Mucosa of descending colon (tissue), 3 donors: Measurements from ENCODE around the gene RAMP3. TPM values are rescaled to one million over a fixed set of nuclear protein-coding genes. Genes with fewer than 3 reads are reported as not detected.

ENCODE experiments used
- ATAC-seq: fragments of 200-7000 bp; cut with Tn5 transposase; one replicate; pipeline ENCODE4 v1.9.1; 2020; ENCODE audit warnings: mild to moderate bottlenecking, moderate library complexity
- DNase-seq, 3 donors: peaks; one replicate each; pipeline ENCODE4 v3.0.0-alpha.2; 2020
- H3K36me3 ChIP-seq: fragments of 200-600 bp; one replicate; pipeline ENCODE4 v1.8.0; 2021; ENCODE audit warnings: low read depth, mild to moderate bottlenecking
- H3K4me1 ChIP-seq: fragments of 200-600 bp; one replicate; pipeline ENCODE4 v1.8.0; 2021; ENCODE audit warnings: low read depth, mild to moderate bottlenecking
- H3K4me3 ChIP-seq: fragments of 200-600 bp; one replicate; pipeline ENCODE4 v1.8.0; 2021; ENCODE audit warnings: mild to moderate bottlenecking
- H3K9me3 ChIP-seq: fragments of 200-600 bp; one replicate; pipeline ENCODE4 v1.8.0; 2021; ENCODE audit warnings: mild to moderate bottlenecking
- intact Hi-C, 2 donors: fragments of 100-400 bp; cut with DNase I in 1 of 2; cut with micrococcal nuclease in 1 of 2; formaldehyde crosslinking; loops; one replicate each; pipeline versions ENCODE4 v1.11.0 to v1.11.1; 2022; cut with DNase I, micrococcal nuclease
- total RNA-seq, 3 donors: library from RNA; stranded (reverse); fragmentation: NEBNext Ultra II Directional in 2 of 3; extraction: Animal tissue kit (Norgen Biotek cat#: 25700) in 2 of 3; gene quantifications; one replicate each; pipeline versions ENCODE4 v1.2.1 to v1.2.4, GENCODE V29; 2021 to 2023
- TF ChIP-seq, protein P1 (sequence below): fragments of 200-600 bp; IDR thresholded peaks from one replicate; pipeline ENCODE4 v1.8.0; 2022; ENCODE audit warnings: antibody characterized with exemption, mild to moderate bottlenecking
- donor health status: DM: no; HTN: no; CAD: no; lungs with moderate emphysema.
- donor health status: DM: no; HTN: no; CAD: no.
- donor health status: DM: no; HTN: yes; CAD: no.

RAMP3 gene
- total RNA-seq, 3 donors from 2014 or later: 5.4 to 13.5 (median 9.0) TPM

DNA sequence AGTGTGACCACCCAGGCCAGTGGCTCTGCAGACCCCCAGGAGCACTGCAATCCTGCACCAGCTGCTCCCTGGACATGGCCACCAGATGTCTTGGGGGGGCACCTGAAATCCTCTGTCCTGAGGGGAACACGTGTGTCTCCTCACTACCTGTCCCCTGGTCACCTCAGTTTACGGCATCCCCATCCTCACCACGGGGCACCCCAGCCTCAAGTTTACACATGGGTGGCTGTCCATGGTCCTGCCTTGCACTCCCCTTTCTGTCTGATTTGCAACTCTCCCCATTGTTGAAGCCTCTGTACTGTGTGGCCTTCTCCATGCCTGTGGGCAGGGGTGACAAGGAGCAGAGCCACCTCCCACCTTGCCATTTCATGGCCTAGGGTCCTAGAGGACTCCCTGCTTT lies 67.2 kb downstream of the RAMP3 start:
- no peak overlapping the region for H3K4me3 ChIP-seq
- TF ChIP-seq, protein P1, sequence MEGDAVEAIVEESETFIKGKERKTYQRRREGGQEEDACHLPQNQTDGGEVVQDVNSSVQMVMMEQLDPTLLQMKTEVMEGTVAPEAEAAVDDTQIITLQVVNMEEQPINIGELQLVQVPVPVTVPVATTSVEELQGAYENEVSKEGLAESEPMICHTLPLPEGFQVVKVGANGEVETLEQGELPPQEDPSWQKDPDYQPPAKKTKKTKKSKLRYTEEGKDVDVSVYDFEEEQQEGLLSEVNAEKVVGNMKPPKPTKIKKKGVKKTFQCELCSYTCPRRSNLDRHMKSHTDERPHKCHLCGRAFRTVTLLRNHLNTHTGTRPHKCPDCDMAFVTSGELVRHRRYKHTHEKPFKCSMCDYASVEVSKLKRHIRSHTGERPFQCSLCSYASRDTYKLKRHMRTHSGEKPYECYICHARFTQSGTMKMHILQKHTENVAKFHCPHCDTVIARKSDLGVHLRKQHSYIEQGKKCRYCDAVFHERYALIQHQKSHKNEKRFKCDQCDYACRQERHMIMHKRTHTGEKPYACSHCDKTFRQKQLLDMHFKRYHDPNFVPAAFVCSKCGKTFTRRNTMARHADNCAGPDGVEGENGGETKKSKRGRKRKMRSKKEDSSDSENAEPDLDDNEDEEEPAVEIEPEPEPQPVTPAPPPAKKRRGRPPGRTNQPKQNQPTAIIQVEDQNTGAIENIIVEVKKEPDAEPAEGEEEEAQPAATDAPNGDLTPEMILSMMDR: no peak
- DNase-seq: no peak
- H3K4me1 ChIP-seq: no peaks in the 10 kb centered on the region
- no peak for ATAC-seq
- no peaks in the 10 kb centered on the region for H3K36me3 ChIP-seq
- intact Hi-C loops: no loop called here
- H3K9me3 ChIP-seq: no peaks in the 10 kb centered on the region

DNA sequence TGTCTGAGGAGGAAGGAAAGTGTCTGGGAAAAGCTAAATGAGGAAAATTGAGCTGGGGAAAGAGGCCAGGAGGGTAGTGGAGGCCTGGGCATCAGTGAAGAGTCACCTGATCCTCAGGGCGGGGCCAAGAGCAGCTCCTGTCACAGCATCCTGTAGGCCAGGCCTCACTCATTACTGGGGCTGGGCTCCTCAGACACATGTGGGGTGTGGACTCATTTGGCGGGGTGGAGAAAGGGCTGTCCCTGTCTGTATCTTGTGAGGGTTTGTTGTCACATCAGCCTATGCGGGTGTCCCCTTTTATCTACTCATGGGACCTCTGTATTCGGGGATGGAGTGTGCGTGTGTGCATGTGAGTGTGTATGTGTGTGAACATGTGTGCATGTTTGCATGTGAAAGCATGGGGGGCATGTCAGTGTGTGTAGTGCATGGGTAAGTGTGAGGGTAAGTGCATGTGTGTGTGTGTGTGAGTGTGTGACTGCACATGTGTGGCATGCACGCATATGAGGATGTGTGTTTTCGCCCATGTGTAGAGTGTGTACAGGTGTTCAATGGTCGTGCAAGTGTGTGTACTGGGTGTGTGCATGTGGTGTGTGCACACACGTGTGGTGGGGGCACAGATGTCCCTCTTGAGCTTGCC lies 67.8 kb downstream of the RAMP3 start:
- Histone ChIP-seq H3K4me1 (no peaks in the 10 kb centered on the region), H3K4me3 (no peak overlapping the region), H3K9me3 (no peaks in the 10 kb centered on the region), H3K36me3 (no peaks in the 10 kb centered on the region)
- DNase-seq (no peak), ATAC-seq (no peak)
- TF ChIP-seq, protein P1: no peak
- intact Hi-C loops: no loop called here

DNA sequence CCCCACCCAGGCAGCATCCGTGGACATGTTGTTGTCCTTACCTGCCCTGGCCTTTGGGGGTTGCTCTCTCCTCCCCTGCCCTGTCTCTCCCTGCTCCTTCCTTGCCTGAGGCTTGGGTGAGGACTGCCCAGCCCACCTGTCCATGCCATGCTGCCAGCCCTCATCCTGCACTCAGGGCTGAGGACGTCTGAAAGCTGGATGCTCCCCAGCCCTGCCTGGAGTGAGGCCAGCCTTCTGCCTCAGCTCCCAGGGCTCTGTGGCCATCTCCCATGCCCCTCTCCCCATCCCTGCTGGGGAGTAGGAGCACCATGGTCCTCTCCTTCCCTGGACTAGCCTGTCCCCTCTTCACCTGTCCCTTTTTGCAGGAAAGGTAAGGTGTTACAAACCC lies 68.4 kb downstream of the RAMP3 start:
- intact Hi-C loops: no loop called here
- H3K9me3 ChIP-seq: no peaks in the 10 kb centered on the region
- no peaks in the 10 kb centered on the region for H3K36me3 ChIP-seq
- H3K4me3 ChIP-seq: no peak overlapping the region
- H3K4me1 ChIP-seq: no peaks in the 10 kb centered on the region
- DNase-seq (no peak), ATAC-seq (no peak)
- TF ChIP-seq, protein P1: no peak

DNA sequence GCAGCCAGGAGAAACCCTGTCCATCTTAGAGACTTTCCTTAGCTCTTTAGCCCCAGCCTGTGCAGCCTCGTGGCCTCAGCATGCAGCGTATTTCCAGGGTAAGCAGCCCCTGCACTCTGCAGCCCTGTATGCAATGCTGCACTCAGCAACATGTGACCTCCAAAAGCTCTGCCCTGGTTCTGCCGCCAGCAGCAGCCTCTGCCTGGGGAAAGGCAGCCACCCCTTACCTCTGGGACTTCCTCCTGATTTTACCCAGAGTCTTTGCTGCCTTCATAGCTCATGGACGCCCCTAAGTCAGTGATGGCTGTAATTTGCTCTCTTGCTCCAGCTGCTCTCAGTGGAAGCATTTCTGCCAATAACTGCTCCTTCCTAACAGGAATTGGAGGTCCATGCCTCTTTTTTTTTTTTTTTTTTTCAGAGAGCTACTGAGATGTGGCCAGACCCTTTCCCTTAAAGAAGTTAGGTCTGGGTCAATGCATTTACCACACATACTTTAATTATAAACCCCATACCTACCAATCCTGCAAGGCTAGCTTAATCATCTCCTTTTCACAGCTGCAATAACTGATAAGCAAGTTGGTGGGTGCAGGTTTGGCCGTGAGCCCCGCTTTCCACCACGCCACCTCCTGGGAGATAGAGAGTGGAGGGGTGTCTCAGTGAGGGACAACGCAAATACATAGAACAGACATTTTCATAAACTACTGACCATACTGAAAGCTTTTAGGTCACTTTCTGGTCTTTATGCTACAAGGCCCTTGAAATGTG lies 71.7 kb downstream of the RAMP3 start:
- ATAC-seq (no peak), DNase-seq (no peak)
- Histone ChIP-seq H3K4me3 (no peak overlapping the region), H3K36me3 (no peaks in the 10 kb centered on the region), H3K4me1 (no peaks in the 10 kb centered on the region), H3K9me3 (no peaks in the 10 kb centered on the region)
- TF ChIP-seq, protein P1: no peak
- intact Hi-C loops: no loop called here

DNA sequence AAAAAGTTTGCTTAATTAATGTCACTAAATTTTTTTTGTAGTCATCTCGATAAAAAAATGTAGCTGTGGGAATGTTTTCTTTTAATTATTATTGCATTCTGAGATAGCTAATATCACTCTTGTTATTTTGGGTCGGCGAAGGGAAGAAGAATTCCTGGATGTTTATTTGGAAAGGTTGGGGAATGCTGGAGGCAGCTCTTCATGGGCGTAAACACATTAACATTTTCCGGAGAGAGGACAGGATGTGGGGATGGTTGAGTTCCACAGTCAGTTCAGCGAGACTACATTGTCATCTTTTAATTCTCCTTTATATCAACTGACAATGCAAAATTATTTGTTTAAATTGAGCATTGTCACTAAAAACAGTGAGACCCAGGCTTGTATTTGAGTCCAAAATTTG lies 72.5 kb downstream of the RAMP3 start:
- no peak for DNase-seq
- intact Hi-C loops: no loop called here
- Histone ChIP-seq H3K4me1 (no peaks in the 10 kb centered on the region), H3K4me3 (no peak overlapping the region), H3K9me3 (no peaks in the 10 kb centered on the region), H3K36me3 (no peaks in the 10 kb centered on the region)
- TF ChIP-seq, protein P1: no peak
- no peak for ATAC-seq
